HG03066 (cell line): ENCODE data around the gene ARHGDIG.
"Not testable (repeated sequence)": the region's sequence is repeated elsewhere in the genome, so short reads cannot be mapped to it uniquely, and the experiment has no call there.

Experiments
- ATAC-seq: cut with Tn5 transposase; IDR thresholded peaks from one replicate; pipeline ENCODE4 v1.9.1; 2021; ENCODE audit warnings: low read depth; ENCODE audit not compliant: unreplicated experiment

ARHGDIG gene

GRCh38 chr16:280552-280951, at the start of gene ARHGDIG:
Gene ARHGDIG, plus strand, starts transcription at chr16:280591. Its CDS starts 90 bp downstream, at chr16:280681.
- no peak for ATAC-seq

- no peak for ATAC-seq
Measured at GRCh38 chr16:230949-231348, 49.4 kb upstream of the ARHGDIG start.

DNA sequence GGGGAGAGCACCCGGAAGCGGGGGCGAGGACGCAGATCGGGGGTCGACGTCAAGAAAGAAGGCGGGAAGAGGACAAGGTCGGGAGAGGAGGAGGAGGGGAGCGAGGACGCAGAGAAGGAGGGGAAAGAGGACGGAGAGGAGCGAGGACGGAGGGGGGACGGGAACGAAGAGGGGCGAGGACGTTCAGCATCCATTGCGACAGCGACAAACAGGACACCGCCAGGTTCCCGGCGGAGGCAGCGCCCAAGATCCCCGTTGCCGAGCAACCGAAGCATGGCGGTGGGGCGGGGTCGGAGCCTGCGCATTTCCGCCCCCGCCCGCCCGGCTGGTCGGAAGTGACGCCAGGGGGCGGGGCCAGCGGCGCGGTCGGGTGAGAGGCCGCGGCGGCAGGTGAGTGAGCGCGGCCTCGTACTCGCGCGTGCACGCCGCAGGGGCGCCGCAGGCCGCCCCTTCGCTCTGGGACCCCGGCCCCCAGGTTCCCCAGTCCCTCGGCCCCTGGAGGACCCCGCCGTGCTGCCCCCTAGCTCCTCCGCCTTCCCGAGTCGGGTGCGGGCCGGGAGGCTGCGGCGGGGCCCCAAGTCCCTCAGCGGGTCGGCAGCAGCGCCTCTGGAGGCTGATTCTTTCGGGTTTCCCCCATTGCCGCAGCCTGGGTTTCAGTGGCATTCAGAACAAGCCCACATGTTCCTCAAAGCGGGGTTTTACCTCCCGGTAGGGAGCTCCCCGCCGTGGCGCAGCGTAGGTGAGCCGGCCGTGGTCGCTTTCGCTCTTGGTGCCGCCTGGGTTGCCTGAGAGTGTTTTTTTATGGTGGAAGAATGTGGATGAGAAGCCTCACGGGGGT, 45.7 kb upstream of the ARHGDIG start, which contains the start of gene FAM234A:
Gene FAM234A (plus strand): TSS at position 354 of the 838 bp plus-strand sequence. CDS start 19,593 bp downstream, outside the sequence.
- ATAC-seq: peak; percentile 86

DNA sequence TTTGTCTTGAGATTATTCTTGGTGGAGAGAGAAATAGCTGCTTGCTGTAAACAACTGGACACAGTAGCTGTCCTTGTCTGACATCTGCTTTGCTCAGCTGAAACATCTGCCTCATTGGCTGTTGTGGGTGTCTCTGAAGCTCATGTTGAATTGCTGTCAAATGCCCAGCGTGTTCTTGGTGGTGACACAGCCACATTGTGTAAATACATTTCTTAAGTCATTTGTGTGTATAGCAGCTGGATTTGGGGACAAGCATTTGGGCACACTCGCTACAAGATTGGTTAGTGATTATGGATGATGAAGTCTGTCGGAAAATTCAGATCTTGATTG, 40.5 kb upstream of the ARHGDIG start:
- no peak for ATAC-seq

GRCh38 chr16:240559-240958, 39.8 kb upstream of the ARHGDIG start:
- no peak for ATAC-seq

DNA sequence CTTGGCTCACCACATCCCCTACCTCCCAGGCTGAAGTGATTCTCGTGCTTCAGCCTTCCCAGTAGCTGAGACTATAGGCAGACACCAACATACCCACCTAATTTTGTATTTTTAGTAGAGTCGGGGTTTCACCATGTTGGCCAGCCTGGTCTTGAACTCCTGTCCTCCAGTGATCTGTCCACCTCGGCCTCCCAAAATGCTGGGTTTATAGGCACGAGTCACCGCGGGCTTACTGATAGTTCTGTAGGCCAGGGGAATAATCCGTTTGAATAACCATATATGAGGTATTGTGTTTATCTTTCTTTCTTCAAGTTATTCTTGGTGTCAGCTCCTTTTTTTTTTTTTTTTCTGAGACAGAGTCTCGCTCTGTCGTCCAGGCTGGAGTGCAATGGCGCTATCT, 38.1 kb upstream of the ARHGDIG start:
- ATAC-seq: no peak

DNA sequence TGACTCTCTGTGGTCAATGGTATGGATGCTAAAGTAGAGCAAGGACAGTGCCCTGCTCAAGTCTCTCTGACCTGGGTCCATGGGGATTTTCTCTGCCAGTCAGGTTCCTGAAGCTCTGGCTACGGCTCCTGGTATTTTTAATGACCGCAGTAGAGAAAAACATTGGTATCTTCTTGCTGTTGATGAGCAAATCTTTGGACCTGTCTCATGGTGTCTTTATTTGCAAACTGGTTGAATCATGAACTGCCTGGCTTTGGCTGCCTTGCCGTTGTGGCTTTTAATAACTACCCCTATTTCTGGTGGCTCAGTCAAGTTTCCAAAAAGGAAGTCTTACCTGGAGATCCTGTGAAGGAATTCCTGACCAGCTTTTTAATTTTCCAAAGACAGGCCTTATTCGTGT, 37.0 kb upstream of the ARHGDIG start:
- no peak for ATAC-seq

- ATAC-seq: no peak
Measured at GRCh38 chr16:245105-245504, 35.3 kb upstream of the ARHGDIG start.

DNA sequence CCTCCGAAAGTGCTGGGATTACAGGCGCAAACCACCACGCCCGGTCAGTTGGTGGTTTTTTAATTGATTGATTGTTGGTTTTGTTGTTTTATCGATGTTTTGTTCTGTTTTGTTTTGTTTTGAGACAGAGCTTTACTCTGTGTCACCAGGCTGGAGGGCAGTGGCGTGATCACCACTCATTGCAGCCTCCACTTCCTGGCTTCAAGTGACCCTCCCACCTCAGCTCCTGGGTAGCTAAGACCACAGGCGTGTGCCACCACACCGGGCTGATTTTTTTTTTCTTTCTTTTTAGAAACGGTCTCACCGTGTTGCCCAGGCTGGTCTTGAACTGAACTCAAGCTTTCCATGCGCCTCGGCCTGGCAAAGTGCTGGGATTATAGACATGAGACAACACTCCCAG, 33.4 kb upstream of the ARHGDIG start:
- no peak for ATAC-seq

GRCh38 chr16:249431-249830, 31.0 kb upstream of the ARHGDIG start:
- ATAC-seq: no peak

DNA sequence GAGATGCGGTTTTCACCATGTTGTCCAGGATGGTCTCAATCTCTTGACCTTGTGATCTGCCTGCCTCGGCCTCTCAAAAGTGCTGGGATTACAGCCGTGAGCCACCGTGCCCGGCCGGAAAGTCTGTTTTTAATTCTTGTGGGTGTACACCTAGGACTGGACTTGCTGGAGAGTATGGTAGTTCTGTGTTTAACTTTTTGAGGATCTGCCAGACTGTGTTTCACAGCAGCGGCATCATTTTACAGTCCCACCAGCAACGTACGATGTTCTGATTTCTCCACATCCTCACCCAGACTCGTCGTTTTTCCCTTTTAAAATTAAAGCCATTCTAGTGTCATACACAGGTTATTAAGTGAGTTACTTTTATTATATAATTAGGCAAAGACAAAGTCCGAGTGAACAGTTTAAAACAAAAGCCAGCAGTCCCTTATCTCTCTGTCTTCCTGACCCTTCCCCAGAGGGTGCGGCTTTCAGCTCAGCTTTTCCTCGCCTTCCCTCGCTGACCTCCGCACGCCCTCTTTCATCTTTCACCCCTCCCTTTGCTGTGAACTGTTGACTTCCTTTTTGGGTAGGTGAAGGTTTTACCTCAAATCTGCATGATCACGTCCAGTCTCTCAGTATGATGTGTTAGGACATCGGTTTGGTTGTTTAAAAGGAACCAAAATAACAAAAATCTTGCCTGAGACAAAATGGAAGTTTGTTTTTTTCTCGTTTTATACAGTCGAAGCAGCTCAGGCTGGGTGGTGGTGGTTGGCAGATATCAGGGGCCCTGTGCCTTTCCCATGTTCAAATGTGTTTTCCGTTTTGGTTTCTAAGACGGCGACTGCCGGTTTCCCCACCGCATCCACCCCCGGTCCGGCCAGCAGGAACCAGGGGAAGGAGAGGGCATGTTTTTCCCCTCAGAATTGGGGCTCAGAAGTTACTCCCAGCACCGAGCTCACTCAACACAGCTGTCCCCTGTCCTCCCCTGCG, 27.7 kb upstream of the ARHGDIG start:
- ATAC-seq: no peak

- ATAC-seq: no peak
Measured at GRCh38 chr16:253833-254232, 26.6 kb upstream of the ARHGDIG start.

DNA sequence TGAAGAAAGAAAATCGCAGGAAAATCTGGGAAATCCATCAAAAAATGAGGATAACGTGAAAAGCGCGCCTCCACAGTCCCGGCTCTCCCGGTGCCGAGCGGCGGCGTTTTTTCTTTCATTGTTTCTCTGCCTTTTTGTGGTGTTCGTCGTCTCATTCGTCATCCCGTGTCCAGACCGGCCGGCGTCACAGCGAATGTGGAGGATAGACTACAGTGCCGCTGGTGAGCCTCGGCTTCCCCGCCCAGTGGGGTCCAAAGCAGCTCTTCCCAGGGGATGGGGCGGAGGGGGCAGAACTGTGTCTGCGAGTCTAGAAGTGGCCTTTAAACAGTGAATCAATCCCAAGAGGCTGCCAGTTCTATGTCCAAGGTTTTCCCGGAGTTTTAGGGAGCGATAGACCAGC, 25.9 kb upstream of the ARHGDIG start:
- no peak for ATAC-seq

DNA sequence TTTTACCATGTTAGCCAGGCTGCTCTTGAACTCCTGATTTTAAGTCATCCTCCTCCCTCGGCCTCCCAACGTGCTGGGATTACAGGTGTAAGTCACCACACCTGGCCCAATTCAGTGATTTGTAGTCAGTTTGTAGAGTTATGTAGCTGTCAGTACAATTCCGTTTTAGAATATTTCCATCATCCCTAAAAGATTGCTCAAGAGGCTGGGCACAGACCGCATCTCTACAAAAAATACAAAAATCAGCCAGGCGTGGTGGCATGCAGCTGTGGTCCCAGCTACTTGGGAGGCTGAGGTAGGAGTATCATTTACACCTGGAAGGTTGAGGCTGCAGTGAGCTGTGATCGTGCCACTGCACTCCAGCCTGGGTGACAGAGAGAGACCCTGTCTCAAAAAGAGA, 25.2 kb upstream of the ARHGDIG start:
- ATAC-seq: no peak

GRCh38 chr16:258091-258490, 22.3 kb upstream of the ARHGDIG start:
- not testable (repeated sequence) for ATAC-seq

DNA sequence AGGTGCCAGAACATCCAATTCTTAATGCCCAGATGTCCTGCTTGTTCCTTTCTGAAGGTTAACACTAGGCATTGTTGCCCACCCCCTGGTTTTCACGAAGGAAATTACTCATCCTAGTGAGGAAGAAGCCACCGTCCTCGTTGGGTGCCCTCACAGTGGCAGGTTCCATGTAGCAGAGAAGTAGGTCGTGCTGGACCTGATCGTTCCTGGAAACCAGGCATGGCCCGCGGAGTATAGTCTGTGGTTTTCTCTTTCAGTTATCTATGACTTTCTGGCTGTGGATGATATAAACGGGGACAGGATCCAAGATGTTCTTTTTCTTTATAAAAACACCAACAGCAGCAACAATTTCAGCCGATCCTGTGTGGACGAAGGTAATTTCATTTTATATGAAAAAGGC, 21.2 kb upstream of the ARHGDIG start:
- ATAC-seq: no peak

DNA sequence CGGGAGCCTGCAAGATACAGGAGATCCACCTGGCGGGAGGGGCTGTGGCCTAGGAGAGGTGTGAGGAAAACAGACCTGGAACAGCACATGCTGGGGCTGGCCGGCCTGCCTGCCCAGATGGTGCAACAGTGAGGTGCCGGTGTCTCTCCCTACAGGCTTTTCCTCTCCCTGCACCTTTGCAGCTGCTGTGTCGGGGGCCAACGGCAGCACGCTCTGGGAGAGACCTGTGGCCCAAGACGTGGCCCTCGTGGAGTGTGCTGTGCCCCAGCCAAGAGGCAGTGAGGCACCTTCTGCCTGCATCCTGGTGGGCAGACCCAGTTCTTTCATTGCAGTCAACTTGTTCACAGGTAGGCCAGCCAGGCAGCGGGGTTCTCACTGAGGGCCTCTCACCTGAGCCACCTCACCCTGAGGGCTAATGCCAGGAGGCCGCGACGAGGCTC, 20.6 kb upstream of the ARHGDIG start:
- ATAC-seq: no peak

- no peak for ATAC-seq
Measured at GRCh38 chr16:260326-260725, 20.1 kb upstream of the ARHGDIG start.

DNA sequence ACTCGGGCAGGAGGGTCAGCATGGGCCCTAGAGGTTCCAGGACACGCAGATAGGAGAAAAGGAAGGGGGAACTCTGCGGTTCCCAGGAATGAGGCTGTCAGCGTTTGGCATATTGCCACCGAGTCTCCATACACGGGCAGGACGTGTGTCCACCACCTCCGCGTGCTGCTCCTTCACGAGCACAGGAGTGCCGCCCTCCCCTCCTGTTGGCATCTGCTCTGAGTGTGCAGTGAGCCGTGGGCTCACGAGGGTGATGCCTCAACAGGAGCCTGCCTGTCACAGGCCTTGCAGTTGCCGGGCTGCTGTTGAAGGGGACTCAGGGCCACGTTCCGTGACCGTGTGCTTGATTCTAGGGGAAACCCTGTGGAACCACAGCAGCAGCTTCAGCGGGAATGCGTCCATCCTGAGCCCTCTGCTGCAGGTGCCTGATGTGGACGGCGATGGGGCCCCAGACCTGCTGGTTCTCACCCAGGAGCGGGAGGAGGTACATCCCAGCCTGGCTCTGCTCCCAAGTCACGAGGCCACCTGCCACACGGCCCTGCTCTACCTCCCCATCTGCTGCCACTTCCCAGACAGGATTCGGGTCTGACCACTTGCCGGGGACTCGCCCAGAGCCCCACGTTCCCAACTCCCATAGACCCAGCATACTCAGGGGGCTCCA, 19.2 kb upstream of the ARHGDIG start:
- no peak for ATAC-seq

GRCh38 chr16:262121-262745, 18.2 kb upstream of the ARHGDIG start:
- ATAC-seq: no peak
